Measurements from ENCODE around the gene OR7A17. TPM values are rescaled to one million over a fixed set of nuclear protein-coding genes. Genes with fewer than 3 reads are reported as not detected.

Gene OR7A17
- total RNA-seq, 1 experiment from 2014 or later: not detected

- Histone ChIP-seq H3K36me3 (ENCODE audit: control insufficient read depth, insufficient read depth, low read length) (no peaks in the 10 kb centered on the region), H3K9me3 (ENCODE audit: control insufficient read depth, insufficient read depth, low read depth, low read length) (no peaks in the 10 kb centered on the region), H3K27ac (ENCODE audit: low read length) (no peak overlapping the region), H3K4me1 (ENCODE audit: control insufficient read depth, insufficient read depth, low read length) (no peaks in the 10 kb centered on the region), H3K27me3 (ENCODE audit: control insufficient read depth, insufficient read depth, low read length) (no peaks in the 10 kb centered on the region; the same call in 1 of the 2 replicates), H3K4me3 (ENCODE audit: low read depth in 2 of 2, low read length in 2 of 2) (no peak overlapping the region)
- BruUV-seq (replicated peaks): no TSS peak
- intact Hi-C loops (cut with micrococcal nuclease; ENCODE audit: unreplicated experiment): no loop called here
- TF ChIP-seq SIN3A (IDR thresholded peaks at IDR 0.05; ENCODE audit: borderline replicate concordance, insufficient read depth, low read depth, low read length) (no peak), CTCF (IDR thresholded peaks at IDR 0.05) (no peak), REST (IDR thresholded peaks at IDR 0.05; ENCODE audit: insufficient read depth in 1 of 2, low read depth in 2 of 2, low read length in 1 of 2) (no peak), POLR2AphosphoS5 (IDR thresholded peaks at IDR 0.05; ENCODE audit: low read depth, low read length) (no peak), TCF7L2 (IDR thresholded peaks at IDR 0.05; ENCODE audit: low read depth, low read length) (no peak)
- no peak for DNase-seq (ENCODE audit: low read depth, low spot score)
- ChIA-PET POLR2A (no interaction called here), CTCF (no interaction called here)
- no peak for ATAC-seq
- in situ Hi-C loops (cut with HindIII; ENCODE audit: low pct_unique_long_range_greater_than_20kb, low sequenced_read_pairs): no loop called here
These were observed 17.4 kb downstream of the OR7A17 start for GRCh38 chr19:14868497-14868896.

- H3K27ac ChIP-seq (ENCODE audit: low read length): no peak within 1 kb of the TSS
- DNase-seq (ENCODE audit: low read depth, low spot score) (no peak), ATAC-seq (no peak)
- TF ChIP-seq POLR2AphosphoS5 (IDR thresholded peaks at IDR 0.05; ENCODE audit: low read depth, low read length): no peak
- no peak for TF ChIP-seq REST (IDR thresholded peaks at IDR 0.05; ENCODE audit: insufficient read depth in 1 of 2, low read depth in 2 of 2, low read length in 1 of 2)
- no peak for TF ChIP-seq SIN3A (IDR thresholded peaks at IDR 0.05; ENCODE audit: borderline replicate concordance, insufficient read depth, low read depth, low read length)
- no peak for TF ChIP-seq TCF7L2 (IDR thresholded peaks at IDR 0.05; ENCODE audit: low read depth, low read length)
- no peak for TF ChIP-seq CTCF (IDR thresholded peaks at IDR 0.05)
- POLR2A ChIA-PET: interaction anchor here (0.7 kb wide), 1 partner anchor 572 kb away, joined by 7 read pairs; no protein-coding TSS in a partner anchor
- no peaks in the 10 kb centered on the region for H3K9me3 ChIP-seq (ENCODE audit: control insufficient read depth, insufficient read depth, low read depth, low read length)
- in situ Hi-C loops (cut with HindIII; ENCODE audit: low pct_unique_long_range_greater_than_20kb, low sequenced_read_pairs): no loop called here
- no peak within 1 kb of the TSS for H3K4me3 ChIP-seq (ENCODE audit: low read depth in 2 of 2, low read length in 2 of 2)
- no peaks in the 10 kb centered on the region for H3K4me1 ChIP-seq (ENCODE audit: control insufficient read depth, insufficient read depth, low read length)
- H3K36me3 ChIP-seq (ENCODE audit: control insufficient read depth, insufficient read depth, low read length): no peaks in the 10 kb centered on the region
- 0 out of 2 replicates have a peak, but pooled peaks cover 3% of the 10 kb centered on the region for H3K27me3 ChIP-seq (ENCODE audit: control insufficient read depth, insufficient read depth, low read length)
- no TSS peak for BruUV-seq (replicated peaks)
- CTCF ChIA-PET: interaction anchor here (0.6 kb wide), 1 partner anchor 62 kb away, joined by 3 read pairs; no protein-coding TSS in a partner anchor
- intact Hi-C loops (cut with micrococcal nuclease; ENCODE audit: unreplicated experiment): no loop called here
These were observed 37.1 kb downstream of the OR7A17 start, which contains the start of gene OR7A10 for GRCh38 chr19:14848822-14849221. Gene OR7A10, minus strand, starts transcription at chr19:14848922. Its CDS starts 7,045 bp downstream, at chr19:14841877.

Data from Panc1 (cell line).